Measurements from ENCODE around the gene ASS1.

The ASS1 gene

GRCh38 chr9:130427326-130427725, 17.4 kb upstream of the ASS1 start:
- TF ChIP-seq EZH2phosphoT487 (IDR thresholded peaks at IDR 0.05; ENCODE audit: borderline replicate concordance, low read length) (no peak), CTCF (IDR thresholded peaks at IDR 0.05; ENCODE audit: low read depth, low read length, poor library complexity, severe bottlenecking) (no peak)
- no peak overlapping the region for H3K27ac ChIP-seq (ENCODE audit: low read depth, low read length)
- H3K27me3 ChIP-seq (ENCODE audit: control insufficient read depth, low read length): peaks cover 11% of the 10 kb centered on the region; the same call in 1 of the 2 replicates
- no peaks in the 10 kb centered on the region for H3K9me2 ChIP-seq (replicated peaks; ENCODE audit: control insufficient read depth, low read length)
- H4K20me1 ChIP-seq (ENCODE audit: control insufficient read depth, insufficient read depth, low read depth, low read length): no peaks in the 10 kb centered on the region
- no peak overlapping the region for H3K4me3 ChIP-seq (ENCODE audit: low read length)
- no peaks in the 10 kb centered on the region for H3K79me2 ChIP-seq (ENCODE audit: control insufficient read depth, low read length)
- no peaks in the 10 kb centered on the region for H3F3A ChIP-seq (ENCODE audit: control insufficient read depth, insufficient read depth)
- no peaks in the 10 kb centered on the region for H3K4me1 ChIP-seq (ENCODE audit: control insufficient read depth, low read length)
- H3K9me3 ChIP-seq (ENCODE audit: control insufficient read depth, insufficient read depth, low read length): no peaks in the 10 kb centered on the region
- no peaks in the 10 kb centered on the region for H3K36me3 ChIP-seq (ENCODE audit: control insufficient read depth, low read length)
- no peak overlapping the region for H3K4me2 ChIP-seq (ENCODE audit: low read length)

GRCh38 chr9:130428086-130428665, 16.6 kb upstream of the ASS1 start:
- Histone ChIP-seq H3F3A (ENCODE audit: control insufficient read depth, insufficient read depth) (no peaks in the 10 kb centered on the region), H3K4me3 (ENCODE audit: low read length) (no peak overlapping the region), H3K9me3 (ENCODE audit: control insufficient read depth, insufficient read depth, low read length) (no peaks in the 10 kb centered on the region), H3K27me3 (ENCODE audit: control insufficient read depth, low read length) (peaks cover 2% of the 10 kb centered on the region; the same call in 1 of the 2 replicates), H3K4me1 (ENCODE audit: control insufficient read depth, low read length) (no peaks in the 10 kb centered on the region), H3K9me2 (replicated peaks; ENCODE audit: control insufficient read depth, low read length) (no peaks in the 10 kb centered on the region), H3K4me2 (ENCODE audit: low read length) (no peak overlapping the region), H3K36me3 (ENCODE audit: control insufficient read depth, low read length) (no peaks in the 10 kb centered on the region), H3K27ac (ENCODE audit: low read depth, low read length) (no peak overlapping the region), H4K20me1 (ENCODE audit: control insufficient read depth, insufficient read depth, low read depth, low read length) (no peaks in the 10 kb centered on the region), H3K79me2 (ENCODE audit: control insufficient read depth, low read length) (no peaks in the 10 kb centered on the region)
- TF ChIP-seq CTCF (IDR thresholded peaks at IDR 0.05; ENCODE audit: low read depth, low read length, poor library complexity, severe bottlenecking) (no peak), EZH2phosphoT487 (IDR thresholded peaks at IDR 0.05; ENCODE audit: borderline replicate concordance, low read length) (no peak)

GRCh38 chr9:130429381-130429780, 15.4 kb upstream of the ASS1 start:
- H3K27ac ChIP-seq (ENCODE audit: low read depth, low read length): no peak overlapping the region
- TF ChIP-seq EZH2phosphoT487 (IDR thresholded peaks at IDR 0.05; ENCODE audit: borderline replicate concordance, low read length) (no peak), CTCF (IDR thresholded peaks at IDR 0.05; ENCODE audit: low read depth, low read length, poor library complexity, severe bottlenecking) (no peak)
- H3K4me1 ChIP-seq (ENCODE audit: control insufficient read depth, low read length): no peaks in the 10 kb centered on the region
- H3K79me2 ChIP-seq (ENCODE audit: control insufficient read depth, low read length): no peaks in the 10 kb centered on the region
- no peak overlapping the region for H3K4me2 ChIP-seq (ENCODE audit: low read length)
- no peaks in the 10 kb centered on the region for H3K9me2 ChIP-seq (replicated peaks; ENCODE audit: control insufficient read depth, low read length)
- no peak overlapping the region for H3K4me3 ChIP-seq (ENCODE audit: low read length)
- no peaks in the 10 kb centered on the region for H3K27me3 ChIP-seq (ENCODE audit: control insufficient read depth, low read length)
- no peaks in the 10 kb centered on the region for H3F3A ChIP-seq (ENCODE audit: control insufficient read depth, insufficient read depth)
- no peaks in the 10 kb centered on the region for H3K9me3 ChIP-seq (ENCODE audit: control insufficient read depth, insufficient read depth, low read length)
- no peaks in the 10 kb centered on the region for H3K36me3 ChIP-seq (ENCODE audit: control insufficient read depth, low read length)
- H4K20me1 ChIP-seq (ENCODE audit: control insufficient read depth, insufficient read depth, low read depth, low read length): no peaks in the 10 kb centered on the region
